ENCODE measurements around the gene FRMD4B. TPM values are rescaled to one million over a fixed set of nuclear protein-coding genes. Genes with fewer than 3 reads are reported as not detected.

Gene FRMD4B
- total and polyA plus RNA-seq, 9 donors = 4.2 to 42.0 (median 16.3) TPM

GRCh38 chr3:69339760-69340159, 46.1 kb downstream of the FRMD4B start:
- DNase-seq = no peak
- no peaks in the 10 kb centered on the region for H3K4me1 ChIP-seq (ENCODE audit: insufficient read depth)
- no peaks in the 10 kb centered on the region for H3K27me3 ChIP-seq
- no peaks in the 10 kb centered on the region for H3K9me3 ChIP-seq
- TF ChIP-seq EP300 (IDR thresholded peaks at IDR 0.05) = no peak
- TF ChIP-seq POLR2A (IDR thresholded peaks at IDR 0.05) = no peak
- no peak for TF ChIP-seq CTCF (IDR thresholded peaks at IDR 0.05)
- WGBS, 3 donors = 65 to 86% (median 83%) methylated on average over 1 of the region's 1 CpG
- no peaks in the 10 kb centered on the region for H3K36me3 ChIP-seq
- intact Hi-C loops (cut with DNase I) = no loop called here
- H3K27ac ChIP-seq = no peak overlapping the region
- no peak overlapping the region for H3K4me3 ChIP-seq

GRCh38 chr3:69338911-69339310, 47.0 kb downstream of the FRMD4B start:
- no peak overlapping the region for H3K27ac ChIP-seq
- H3K4me3 ChIP-seq = no peak overlapping the region
- 73 to 77% (median 76%) methylated on average over 4 of the region's 4 CpGs for WGBS, 3 donors
- intact Hi-C loops (cut with DNase I) = no loop called here
- H3K36me3 ChIP-seq = no peaks in the 10 kb centered on the region
- no peaks in the 10 kb centered on the region for H3K4me1 ChIP-seq (ENCODE audit: insufficient read depth)
- H3K9me3 ChIP-seq = no peaks in the 10 kb centered on the region
- no peak for DNase-seq
- TF ChIP-seq POLR2A (IDR thresholded peaks at IDR 0.05) = no peak
- no peak for TF ChIP-seq EP300 (IDR thresholded peaks at IDR 0.05)
- no peaks in the 10 kb centered on the region for H3K27me3 ChIP-seq

DNA sequence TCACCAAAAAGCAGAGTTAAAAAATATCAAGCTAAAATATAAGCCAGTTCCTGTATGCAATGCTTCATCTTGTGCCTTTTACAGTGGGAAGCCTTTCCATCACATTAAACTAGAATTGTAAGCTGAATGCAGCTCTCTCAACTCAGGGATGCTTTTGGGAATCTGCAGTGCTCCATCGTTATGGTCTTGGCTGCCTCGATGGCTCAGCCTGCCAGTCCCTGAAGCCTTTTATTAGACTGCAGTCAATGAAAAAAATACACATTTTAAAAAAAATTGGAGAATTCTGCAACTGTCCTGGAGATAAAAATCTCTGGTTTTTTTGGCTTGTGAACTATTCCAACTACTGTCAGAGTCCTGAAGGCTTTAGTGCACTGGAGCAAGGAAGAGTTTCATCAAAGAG, 53.0 kb downstream of the FRMD4B start:
- no peaks in the 10 kb centered on the region for H3K36me3 ChIP-seq
- no peak overlapping the region for H3K4me3 ChIP-seq
- peaks cover 2% of the 10 kb centered on the region for H3K4me1 ChIP-seq (ENCODE audit: insufficient read depth)
- 68 to 84% (median 71%) methylated on average over 2 of the region's 2 CpGs for WGBS, 3 donors
- no peaks in the 10 kb centered on the region for H3K27me3 ChIP-seq
- no peaks in the 10 kb centered on the region for H3K9me3 ChIP-seq
- DNase-seq = no peak
- no peak overlapping the region for H3K27ac ChIP-seq
- TF ChIP-seq POLR2A (IDR thresholded peaks at IDR 0.05) (no peak), EP300 (IDR thresholded peaks at IDR 0.05) (no peak), CTCF (IDR thresholded peaks at IDR 0.05) (no peak)
- intact Hi-C loops (cut with DNase I) = no loop called here

DNA sequence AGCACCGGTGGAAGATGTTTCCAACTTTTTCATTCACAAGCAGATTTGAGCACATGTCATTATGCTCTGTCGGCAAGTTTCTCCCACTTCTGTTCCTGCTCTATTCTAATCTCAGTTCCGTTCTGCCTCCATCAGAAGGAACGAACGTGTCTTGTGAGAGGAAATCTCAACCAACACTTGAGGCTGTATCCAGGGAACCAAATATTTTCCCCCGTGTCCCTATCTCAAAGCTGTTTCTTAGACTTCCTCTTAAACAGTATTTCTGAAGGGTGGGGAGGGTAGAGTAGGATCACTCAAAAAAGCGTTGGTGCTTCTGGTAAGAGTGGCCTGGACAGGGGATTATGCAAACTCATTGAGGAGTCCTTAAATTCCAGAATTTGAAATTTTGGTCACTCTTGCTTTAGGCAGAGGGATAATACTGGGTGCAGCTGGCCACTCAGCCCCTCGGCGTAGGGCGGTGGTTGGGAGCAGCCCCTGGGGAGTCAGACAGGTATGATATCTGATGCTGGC, 54.9 kb downstream of the FRMD4B start:
- no peaks in the 10 kb centered on the region for H3K27me3 ChIP-seq
- intact Hi-C loops (cut with DNase I) = no loop called here
- no peak overlapping the region for H3K4me3 ChIP-seq
- no peaks in the 10 kb centered on the region for H3K36me3 ChIP-seq
- 53 to 54% (median 53%) methylated on average over 10 of the region's 10 CpGs for WGBS, 3 donors
- H3K27ac ChIP-seq = no peak overlapping the region
- peaks cover 2% of the 10 kb centered on the region for H3K4me1 ChIP-seq (ENCODE audit: insufficient read depth)
- TF ChIP-seq EP300 (IDR thresholded peaks at IDR 0.05) (no peak), POLR2A (IDR thresholded peaks at IDR 0.05) (no peak), CTCF (IDR thresholded peaks at IDR 0.05) (no peak)
- H3K9me3 ChIP-seq = no peaks in the 10 kb centered on the region
- no peak for DNase-seq

DNA sequence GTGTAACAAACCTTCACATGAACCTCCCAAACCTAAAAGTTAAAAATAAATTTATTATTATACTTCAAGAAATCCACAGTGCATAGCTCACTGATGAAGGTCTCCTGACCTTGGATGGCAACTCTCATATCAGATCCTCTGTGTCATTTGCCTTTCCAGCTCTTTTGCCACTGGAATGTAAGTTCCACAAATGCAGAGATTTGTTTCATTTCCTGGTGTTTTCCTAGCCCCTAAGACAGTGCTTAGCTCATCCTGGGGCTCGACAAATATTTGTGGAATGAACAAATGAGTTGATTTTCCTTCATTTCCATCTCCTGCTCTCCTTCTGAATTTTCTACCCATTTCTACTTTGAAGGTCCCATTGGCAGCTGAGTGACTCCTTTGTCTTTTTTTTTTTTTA, 56.0 kb downstream of the FRMD4B start:
- 54 to 63% (median 58%) methylated on average over 1 of the region's 1 CpG for WGBS, 3 donors
- H3K4me3 ChIP-seq = no peak overlapping the region
- intact Hi-C loops (cut with DNase I) = no loop called here

More for the DNA sequence above, 56.0 kb downstream of the FRMD4B start:
- DNase-seq = no peak
- Histone ChIP-seq H3K36me3 (no peaks in the 10 kb centered on the region), H3K4me1 (ENCODE audit: insufficient read depth) (peaks cover 2% of the 10 kb centered on the region), H3K9me3 (no peaks in the 10 kb centered on the region), H3K27me3 (no peaks in the 10 kb centered on the region), H3K27ac (no peak overlapping the region)
- no peak for TF ChIP-seq CTCF (IDR thresholded peaks at IDR 0.05)
- no peak for TF ChIP-seq POLR2A (IDR thresholded peaks at IDR 0.05)
- no peak for TF ChIP-seq EP300 (IDR thresholded peaks at IDR 0.05)

All from ovary (tissue), 9 donors.